NCI-H226 (cell line): ENCODE results near the gene PAQR4.

Source experiments
- DNase-seq: peaks from one replicate; pipeline ENCODE4 v3.0.0-alpha.2; 2015

PAQR4 gene

DNA sequence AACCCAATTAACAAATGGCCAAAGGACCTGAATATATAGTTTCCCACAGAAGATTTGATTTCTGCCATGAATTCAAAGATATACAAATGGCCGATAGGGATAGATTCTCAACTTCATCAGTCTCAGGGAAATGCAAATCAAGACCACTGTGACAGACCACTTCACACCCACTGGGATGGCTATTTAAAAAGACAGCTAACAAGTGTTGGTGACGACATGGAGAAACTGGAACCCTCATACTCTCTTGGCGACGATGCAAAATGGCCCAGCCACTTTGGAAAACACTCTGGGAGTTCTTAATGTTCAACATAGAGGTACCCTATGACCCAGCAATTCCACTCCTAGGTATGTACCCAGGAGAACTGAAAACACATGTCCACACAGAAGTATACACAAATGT, 22.5 kb upstream of the PAQR4 start:
- no peak for DNase-seq

DNA sequence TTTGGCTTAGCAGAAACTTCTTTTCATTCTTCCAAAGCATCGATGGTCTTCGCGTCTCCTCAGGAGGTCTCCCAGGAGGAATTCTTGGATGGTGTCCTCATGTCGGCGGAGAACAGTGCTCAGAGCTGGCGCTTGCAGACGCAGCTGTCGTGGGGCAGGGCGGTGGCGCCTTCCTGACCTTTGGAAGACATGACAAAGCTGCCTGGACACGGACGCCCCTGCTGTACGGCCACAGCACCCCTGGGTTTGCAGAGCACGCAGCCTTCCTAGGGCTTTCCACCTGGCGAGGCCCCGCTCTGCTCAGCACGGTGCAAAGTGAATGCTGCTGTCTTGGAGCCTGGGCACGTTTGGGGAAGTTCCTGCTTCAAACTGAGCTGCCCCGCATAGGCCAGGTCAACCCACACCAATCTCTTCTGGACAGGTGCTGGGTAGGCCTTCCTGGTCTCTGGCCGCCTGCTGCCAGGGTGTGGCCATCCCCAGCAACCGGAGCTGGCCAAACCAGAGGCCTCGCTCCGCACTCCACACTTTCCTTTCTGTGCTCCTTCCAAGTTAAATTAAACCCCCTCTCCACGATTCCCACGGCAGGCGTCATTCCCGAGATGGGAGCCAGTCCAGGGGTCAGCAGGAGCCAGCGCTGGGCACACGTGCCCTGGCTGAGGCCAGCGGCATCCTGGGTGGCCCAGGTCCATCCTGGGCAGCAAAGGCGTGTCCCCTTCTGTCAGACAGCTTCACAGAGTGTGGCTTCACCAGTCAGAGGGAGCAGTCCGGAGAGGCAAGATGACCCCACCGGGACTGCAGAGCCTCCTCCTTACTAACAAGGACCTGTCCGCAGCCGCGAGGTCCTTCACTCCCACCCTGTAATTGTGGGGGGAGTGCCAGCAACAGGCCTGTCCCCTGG, 20.1 kb upstream of the PAQR4 start:
- DNase-seq, result no peak

DNA sequence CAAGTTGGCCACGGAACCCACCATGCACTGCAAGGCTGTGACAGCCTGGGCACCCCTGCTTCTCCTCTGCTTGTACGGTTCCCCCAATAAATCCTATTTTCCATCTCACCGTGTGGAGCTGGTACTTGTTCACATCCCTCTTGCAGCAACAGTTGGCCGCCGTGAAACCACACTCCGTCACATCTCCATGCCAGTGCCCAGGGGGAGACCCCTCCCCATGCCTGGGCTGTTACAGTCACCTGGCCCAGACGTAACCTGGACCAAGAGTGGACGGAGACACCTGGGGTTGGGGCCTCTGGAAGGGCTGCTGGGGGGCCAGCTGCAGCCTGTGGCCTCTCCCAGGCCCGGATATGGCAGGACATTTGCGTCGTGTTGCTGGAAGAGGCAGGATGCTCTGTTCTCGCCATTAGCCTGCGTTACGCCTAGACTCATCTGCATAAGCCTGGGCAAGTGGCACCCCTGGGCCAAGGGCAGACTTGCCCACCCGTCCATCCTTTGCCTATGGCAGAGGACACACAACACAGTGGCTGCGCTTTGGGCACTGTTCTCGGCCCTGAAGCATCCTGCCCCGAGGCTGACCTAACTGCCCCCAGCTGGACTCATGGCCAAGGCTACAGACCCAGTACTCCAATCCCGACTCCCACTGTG, 19.3 kb upstream of the PAQR4 start:
- DNase-seq, result no peak

DNA sequence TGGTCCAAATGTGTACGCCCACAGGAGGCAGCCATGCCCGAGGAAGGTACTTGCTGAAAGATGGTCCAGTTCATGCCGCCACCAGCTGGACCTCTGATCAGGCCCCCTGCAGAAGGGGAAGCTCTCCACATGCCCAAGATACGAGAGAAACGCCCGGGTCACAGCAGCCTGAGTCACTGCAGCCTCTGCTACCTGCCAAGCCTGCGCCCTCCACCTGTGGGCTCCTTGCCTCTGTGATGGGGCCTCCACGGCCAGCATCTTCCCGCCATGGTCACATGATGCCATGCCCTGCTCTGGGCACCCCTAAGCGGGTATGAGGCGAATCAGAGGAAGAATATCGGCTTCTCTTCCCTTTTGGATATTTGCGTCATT, 18.8 kb upstream of the PAQR4 start:
- no peak for DNase-seq

DNA sequence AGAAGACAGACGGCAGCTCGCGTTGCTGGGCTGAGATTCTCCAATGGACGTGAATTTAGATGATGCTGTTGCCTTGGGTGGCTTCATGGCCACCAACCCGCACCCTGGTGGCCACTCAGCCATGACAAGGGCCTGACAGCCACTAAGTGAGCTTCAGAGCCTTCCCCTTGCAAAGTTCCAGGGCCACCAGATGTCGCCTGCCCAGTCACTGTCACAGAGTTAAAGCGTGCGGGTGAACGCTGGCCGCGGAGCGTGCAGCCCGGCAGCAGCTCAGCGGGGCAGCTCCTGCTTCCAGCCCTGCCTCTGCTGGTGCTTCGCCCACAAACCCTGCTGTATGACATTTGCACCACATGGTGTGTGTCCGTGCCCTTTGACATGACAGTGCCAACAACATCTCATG, 18.4 kb upstream of the PAQR4 start:
- DNase-seq, result no peak

DNA sequence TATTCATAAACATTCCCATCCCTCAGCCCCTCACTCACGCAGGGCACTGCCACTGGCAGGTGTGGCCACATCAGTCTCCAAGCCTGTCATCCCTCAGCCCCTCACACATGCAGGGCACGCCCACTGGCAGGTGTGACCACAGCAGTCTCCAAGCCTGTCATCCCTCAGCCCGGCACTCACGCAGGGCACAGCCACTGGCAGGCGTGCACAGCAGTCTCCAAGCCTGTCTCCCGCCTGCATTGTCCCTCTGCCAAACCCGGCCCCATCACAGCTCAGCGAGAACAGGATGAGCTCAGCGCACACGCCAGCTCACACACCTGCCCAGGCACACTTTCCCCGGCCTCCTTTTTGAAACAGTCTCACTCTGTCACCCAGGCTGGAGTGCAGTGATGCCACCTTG, 16.5 kb upstream of the PAQR4 start:
- no peak for DNase-seq

DNA sequence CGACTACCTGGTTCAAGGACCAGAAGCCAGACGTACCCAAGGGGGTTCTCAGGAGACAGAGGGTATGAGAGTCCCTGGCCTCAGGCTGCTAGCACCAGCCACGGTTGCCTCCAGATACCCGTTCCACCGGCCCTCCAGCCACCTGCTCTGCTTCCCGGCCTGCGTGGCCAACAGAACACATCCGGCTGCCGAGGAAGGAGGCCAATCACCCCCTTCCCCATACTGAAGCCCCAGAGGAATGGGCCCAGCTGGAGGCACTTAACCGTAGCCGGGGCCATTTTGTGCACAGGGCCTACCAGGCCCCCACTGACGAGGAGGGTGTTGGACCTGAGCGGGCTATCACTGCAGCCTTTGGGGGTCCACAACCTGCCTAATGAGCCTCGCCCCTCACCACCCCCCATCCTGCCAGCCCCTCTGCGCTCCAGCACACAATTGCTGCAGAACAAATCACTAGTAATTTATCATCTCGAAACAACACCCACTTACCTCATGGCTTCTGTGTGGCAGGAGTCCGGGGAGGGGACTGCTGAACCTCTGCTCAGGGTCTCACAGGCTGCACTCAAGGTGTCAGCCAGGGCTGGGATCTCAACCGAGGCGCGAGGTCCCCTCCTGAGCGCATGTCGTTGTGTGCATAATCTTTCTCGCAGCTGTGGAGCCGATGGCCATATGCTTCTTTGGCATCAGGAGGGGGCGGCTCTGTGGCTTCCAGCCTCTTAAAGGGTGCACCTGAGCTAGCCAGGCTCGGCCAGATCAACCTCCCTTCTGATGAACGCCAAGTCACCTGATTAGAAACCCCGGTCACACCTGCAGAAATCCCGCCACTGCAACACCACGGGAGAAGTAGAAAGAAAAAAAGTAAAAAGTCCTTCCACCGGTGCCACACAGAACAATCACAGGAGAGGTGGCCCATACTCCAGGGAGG, 15.2 kb upstream of the PAQR4 start:
- no peak for DNase-seq

DNA sequence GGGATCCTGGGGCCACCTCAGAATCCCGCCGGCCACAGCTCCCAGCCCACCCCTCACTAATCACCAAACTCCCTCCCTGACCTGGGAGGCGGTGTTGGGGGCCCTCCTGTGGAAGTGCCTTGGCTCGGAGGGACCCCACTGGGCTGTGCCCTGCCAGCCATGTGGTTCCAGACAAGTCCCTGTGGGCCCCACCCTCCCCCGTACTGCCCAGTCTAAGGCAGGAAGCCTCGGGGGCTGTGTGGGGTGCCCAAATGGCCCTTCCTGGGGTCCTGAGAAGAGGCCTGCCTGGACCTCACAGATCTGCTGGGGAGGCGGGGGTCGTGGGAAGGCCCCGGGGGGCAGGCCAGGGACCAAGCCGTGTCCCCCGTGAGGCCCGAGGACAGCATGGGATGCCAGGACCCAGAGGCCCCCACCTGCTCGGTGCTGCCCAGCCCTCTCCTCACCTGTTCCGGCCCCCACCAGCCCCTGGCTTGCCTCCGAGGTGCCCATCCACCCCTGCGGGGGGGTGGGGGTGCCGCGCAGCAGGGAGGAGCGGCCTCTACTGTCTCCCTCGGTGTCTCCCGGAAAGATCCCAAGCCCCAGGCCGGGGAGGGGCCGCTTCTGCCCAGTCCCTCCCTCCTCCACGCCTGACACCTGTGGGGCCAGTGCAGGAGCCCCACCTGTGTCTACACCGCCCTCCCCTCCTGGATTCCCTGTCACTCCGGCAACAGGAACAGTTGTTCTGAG, 14.3 kb upstream of the PAQR4 start:
- DNase-seq, result no peak

DNA sequence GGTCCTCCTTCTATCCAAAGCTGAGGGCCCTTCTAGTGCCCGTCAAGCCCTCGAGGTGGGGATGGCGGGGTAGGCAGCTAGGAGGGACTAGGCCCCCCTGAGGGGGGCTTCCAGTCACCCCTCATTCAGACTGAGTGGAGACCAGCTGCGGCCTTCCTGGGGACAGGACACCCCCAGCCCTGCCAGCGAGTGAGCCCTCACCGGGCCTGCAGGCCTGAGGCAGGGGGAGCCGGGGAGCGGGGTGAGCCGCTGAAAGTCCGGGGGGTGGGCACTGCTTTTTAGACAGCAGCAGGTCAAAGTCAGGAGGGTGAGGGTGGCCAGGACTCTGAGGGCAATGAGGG, 13.7 kb upstream of the PAQR4 start:
- DNase-seq, result no peak

DNA sequence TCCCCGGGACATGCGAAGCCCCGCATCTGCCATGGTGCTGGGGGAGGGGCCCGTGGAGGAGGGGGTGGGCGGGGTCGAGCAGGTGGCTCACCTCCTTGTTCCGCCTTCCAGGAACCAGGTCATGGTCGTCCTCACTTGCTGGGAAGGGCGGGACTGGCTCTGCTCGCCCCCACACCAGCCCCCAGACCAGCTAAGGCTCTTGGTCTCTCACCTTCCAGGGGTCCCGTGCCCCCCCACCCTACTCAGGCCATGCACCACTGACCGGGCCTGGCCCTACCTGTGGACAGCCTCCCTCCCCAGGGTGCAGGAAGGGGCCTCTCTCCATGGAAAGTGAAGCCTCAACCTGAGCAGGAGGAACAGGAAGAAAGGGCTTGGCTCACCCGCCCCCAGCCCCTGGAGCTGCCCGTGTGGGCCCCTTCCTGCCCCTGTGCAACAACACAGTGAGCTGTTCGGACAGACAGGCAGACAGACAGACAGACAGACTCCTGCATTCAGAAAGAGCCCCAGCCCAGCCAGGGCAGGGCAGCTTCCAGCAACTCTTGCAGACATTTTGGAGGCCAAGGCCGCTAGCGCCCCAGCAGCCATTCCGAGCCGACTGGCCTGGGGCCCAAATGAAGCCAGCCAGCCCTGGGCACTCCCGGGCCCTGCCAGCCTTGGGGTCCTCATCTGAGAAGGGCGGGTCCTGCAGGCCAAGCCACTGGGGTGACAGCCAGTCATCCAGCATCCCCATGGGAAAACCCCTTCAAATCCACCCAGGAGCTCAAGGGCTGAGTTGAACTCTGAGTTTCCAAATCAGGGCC, 13.2 kb upstream of the PAQR4 start:
- no peak for DNase-seq

DNA sequence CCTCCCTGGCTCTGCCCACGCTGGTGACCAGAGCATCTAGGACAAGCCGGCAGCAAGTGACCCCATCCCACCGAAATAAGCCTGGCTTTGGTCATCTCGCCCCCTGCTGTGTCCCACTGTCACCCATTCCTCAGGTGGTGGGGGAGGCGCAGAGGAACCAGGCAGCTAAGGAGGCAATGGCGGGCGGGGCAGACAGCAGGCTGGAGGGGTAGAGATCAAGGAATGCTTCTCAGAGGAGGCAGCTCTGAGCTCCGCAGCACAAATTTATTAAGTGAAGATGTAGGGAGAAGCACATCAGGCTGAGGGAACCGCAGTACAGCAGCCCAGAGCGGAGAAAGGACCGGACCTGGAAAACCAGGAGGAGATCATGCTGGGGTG, 12.6 kb upstream of the PAQR4 start:
- no peak for DNase-seq

DNA sequence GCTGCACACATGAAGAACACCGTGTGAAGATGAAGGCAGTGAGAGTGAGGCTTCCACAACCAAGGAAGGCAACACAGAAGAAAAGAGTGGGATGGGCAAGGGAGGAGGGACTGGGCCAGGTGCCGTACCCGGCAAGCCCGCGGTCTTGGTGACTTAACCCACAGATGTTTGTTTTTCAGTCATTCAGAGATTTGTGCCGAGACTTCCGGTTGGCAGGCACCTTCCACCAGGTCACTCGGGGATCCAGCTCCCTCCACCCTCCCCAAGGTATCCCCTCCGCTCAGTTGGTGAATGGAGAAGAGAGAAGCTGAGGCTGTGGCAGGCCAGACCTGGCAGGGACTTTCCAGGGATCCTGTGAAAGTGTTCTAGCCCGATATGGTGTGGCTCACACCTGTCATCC, 9.9 kb upstream of the PAQR4 start:
- DNase-seq, result no peak

DNA sequence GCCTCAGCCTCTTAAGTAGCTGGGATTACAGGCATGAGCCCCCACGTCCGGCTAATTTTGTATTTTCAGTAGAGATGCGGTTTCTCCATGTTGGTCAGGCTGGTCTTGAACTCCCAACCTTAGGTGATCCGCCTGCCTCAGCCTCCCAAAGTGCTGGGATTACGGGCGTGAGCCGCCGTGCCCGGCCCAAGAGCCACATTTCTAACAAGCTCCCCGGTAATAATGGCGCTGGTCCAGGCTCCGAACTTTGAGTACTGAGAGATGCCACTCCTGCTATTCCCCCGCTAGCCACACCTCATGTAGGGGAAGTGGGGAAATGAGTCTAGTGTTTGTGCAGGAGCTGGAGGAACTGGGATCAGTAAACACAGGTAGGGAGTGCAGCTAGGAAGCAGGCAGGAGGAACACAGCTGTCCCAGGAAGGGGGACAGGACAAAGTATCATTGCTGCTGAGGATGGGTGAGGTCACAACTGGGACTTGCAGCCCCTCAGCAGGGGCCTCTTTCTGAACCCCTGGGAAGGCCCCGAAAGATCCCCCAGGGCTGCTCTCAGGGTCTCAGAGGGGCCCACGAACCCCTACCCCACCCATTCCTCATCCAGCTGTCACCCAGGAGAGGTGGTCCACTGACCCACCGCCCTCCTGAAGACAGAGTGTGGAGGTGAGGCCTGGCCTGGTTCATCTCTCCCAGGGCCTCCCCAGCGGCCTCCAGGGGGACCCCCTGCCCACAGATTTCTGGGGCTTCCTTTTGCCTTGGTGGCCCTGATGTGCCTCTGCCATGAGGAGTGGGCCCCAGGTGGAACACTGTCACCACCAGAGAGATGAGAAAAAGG, 8.8 kb upstream of the PAQR4 start:
- DNase-seq, result no peak

DNA sequence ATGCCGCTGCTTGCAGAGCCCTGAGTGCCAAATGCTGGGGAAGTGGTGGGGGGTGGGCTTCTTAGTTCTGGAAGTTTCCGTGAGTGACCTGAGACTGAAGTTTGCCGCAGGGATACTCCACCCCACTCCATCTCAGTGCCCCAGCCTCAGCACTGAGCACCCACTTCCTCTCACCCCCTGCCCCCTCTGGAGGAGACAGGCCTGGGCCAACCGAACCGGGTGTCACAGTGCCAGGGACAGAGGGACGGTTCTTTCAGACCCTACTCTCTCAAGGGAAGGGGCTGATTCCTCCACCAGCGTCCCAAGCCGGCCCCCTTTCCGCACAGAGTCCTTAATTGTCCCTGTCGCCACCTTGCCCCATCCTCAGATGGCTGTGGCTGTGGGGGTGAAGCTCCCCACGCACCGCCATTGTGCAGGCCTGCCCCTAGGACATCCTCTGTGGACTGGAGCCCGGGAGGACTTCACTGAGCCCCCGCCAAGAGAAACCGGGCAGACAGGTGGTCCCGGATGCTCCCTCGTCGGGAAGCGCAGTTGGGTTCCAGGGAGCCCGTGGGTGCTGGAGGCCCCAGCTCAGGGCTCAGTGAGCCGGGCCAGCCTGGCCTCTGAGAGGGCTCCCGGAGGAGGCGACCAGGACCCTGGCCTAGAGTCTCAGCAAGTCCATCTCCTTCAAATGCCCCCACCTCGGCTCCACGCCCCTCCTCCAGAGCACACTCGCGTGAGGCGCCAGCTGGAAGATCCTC, 6.6 kb upstream of the PAQR4 start:
- no peak for DNase-seq

DNA sequence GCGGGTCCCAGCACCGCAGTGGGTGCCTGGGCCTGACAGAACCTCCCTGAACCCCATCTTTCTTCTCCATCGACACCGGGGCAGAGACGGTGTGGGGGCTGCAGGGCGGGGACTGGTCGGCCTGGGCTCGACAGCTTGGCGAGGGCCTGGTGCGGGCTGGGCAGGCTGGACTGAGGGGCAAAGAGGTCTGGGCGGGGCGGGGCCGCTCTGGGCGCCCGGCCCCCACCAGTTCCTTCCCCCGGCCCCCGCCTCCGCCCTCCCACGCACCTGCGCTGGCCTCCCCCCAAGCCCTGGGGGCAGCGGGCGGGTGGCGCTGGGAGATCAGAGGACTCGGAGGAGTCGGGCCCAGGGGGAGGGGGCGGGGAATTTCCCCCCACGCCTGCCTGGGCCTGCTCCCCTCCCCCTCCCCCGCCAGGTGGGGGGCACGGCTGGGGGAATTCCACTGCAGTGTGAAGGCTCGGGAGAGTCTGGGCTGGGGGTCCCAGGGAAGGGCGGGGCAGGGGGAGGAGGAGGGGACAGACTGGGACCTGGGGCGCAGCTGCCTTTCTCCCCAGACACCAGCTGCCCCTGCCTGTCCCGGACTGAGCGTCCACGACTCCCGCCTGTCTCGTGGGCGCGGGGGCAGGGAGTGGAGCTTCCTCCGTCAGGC, 6.0 kb upstream of the PAQR4 start:
- peak; percentile 17 for DNase-seq

DNA sequence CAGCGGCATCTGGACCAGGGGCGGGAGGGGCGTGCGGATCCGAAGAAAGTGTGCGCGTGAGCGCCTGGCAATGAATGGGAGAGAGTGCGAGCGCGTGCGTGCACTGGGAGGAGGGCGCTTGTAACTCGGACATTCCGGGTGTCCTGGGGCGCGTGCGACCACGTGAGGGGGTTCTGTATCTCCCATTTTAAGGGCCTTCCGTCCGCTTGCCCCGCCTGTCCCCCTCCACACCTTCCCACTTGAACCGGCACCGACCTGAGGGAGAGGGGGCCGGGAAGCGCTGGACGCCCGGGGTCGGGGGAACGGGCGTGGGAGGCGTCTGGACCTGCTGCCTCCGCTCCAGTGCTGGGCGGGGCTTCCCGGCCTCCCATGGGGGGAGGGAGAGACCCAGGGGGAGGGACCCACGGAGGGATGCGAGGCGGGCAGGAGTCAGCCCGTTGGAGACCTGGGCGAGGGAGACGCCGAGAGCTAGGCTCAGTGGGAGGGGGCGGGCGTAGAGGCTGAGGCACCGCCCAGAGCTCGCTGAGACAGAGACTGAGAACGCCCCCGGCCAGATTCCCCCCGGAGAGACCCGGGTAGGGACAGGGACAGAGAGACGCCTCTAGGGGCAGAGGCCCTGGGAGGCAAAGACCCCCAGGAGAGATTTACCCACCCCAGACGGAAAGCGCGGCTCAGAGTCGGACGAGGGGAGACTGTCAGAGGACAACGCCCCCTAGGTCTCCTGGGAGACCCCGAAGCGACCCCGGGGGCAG, 5.2 kb upstream of the PAQR4 start, which contains the start of gene KREMEN2:
Gene KREMEN2 (plus strand): TSS at position 553 of the 752 bp plus-strand sequence. CDS start 246 bp downstream, outside the sequence.
- peak; percentile 77 for DNase-seq

DNA sequence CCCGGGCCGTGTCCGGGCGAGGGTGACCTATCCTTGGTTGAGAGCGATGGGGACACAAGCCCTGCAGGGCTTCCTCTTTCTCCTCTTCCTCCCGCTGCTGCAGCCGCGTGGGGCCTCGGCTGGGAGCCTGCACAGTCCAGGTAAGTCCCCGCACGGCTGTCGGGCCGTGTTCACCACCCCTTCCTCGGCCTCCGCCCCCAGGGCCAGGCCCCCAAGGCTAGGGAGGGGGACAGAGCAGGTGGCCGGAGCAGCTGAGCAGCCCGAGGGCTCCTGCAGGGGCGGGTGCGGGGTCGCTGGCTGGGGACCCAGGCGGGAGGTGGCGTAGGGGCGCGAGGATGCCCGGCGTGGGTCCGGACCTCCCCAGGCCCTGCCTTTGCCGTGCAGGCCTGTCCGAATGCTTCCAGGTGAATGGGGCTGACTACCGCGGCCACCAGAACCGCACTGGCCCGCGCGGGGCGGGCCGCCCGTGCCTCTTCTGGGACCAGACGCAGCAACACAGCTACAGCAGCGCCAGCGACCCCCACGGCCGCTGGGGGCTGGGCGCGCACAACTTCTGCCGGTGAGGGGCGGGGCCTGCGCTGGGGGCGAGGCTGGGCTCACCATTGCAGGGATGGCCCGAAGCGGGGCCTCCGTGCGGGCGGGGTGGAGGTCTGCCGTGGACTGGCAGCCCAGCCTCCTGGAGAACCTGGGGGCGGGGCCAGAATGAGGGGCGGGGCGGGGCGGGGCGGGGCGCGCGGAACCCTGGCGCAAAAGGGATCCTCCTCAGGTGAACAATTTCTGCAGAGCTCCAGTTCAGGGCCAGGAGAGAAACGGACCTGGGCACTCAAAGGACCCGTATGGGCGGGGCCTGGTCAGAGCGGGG, 4.4 kb upstream of the PAQR4 start:
- peak; percentile 78 for DNase-seq
